GM21423 (cell line): ENCODE measurements around the gene RHBDF2.

Source experiments
- ATAC-seq: cut with Tn5 transposase; IDR thresholded peaks from one replicate; pipeline ENCODE4 v1.9.1; 2021; ENCODE audit warnings: mild to moderate bottlenecking, moderate library complexity; ENCODE audit not compliant: unreplicated experiment

The RHBDF2 gene

DNA sequence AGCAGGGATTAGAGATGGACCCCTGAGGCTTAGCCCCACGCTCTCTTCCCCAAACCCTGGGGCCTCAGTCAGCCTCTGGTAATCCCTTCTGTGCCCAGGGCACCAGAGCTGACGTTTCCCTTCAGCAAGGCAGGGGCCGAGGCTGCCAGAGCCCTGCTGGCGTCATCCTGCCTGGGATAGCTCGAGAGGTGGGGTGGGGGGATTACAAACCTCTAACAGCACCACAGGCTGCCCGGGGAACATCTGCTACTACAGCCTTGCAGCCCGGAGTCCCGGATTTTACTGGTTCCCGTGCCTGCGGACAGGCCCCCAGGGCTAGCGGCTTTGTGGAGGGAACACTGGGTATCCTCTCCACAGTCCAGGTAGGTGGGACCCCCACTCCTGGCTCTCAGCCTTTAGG lies 33.9 kb downstream of the RHBDF2 start, which contains the start of gene AANAT:
Gene AANAT (plus strand): TSS at position 238 of the 400 bp plus-strand sequence. CDS start 1,144 bp downstream, outside the sequence.
- no peak for ATAC-seq

DNA sequence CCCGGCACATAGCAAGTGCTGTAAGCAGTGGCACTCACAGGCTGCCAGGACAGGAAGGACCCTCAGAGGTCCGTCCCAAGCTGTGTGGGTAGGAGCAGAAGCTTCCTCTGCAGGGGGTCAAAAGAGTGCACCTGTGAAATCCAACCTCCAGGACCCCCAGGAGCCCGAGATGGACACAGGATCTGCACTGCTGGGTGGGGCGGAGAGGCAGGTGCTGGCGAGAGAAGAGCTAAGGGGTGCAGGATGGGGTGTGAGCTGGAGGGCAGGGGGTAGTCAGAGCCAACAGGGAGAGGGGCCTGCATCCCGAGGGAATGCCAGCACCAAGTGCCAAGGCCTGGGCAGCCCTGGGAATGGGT lies 34.5 kb downstream of the RHBDF2 start:
- ATAC-seq = no peak

DNA sequence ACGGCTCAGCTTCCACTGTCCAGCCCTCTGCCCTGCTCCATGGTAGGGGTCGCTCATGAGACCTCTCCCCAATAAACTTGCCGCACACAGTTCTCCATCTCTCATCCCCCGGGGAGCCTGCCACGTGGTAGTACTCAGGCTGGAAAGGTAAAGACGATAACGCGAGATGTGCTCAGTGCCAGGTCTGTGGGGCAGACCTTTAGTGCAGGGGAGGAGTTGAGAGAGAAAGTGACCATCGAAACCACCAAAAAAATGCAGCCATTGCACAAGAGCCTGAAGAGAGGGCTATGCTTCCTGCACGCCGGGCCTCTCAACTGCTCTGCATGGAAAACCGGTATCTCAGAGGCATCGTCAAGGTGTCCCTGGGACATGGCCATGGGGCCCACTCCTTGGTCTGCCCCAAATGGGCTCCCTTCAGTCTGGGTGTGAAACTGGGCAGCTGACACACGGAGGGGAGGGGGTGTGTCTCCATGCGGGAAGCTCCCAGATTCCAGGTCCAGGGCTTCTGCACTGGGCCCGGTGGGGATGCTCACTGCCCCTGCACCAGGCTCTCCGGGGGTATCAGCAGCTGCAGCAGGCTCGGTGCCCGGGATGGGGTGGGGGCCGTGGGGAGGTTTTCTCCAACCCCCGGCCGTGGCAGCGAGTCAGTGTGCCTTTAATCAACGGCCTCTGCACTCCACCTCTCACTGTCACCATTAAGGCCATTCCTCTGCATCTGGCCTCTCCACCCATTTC lies 38.5 kb downstream of the RHBDF2 start:
- ATAC-seq = no peak

DNA sequence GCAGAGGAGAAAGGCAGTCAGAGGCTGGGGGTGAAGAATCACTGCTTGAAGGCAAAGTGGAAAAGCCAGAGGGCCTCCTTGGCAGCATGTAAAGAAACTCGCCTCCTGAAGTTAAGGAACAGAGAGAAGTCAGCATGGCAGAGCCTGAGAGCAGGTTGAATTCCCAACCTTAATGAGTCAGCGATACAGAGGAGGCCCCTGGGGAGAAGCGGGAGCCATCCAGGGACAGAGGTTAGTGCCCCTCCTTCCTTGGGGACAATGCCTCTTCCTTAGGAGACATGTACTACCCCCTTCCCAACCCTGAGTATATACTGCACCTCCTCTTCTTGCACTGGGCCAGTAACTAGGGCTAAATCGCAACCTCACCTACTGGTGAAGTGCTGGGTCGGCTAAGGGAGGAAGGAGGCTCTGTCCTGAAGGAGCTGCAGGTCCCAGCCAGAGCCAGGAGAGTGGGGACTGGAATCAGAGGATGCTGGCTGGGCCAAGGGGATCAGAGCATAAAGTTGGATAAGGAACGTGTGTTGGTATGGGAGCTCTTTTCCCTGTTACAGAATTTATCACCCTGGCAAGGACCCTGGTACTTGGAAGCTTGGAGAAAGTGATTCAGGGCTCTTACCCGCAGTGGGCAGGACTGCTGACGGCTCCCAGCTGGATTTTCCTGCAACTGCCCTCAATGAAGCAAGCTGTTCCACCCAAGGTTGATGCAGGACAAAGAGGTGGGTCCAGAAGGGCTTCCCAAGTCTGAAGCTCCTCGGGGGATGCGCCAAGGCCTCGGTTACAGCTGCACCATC lies 39.3 kb downstream of the RHBDF2 start:
- no peak for ATAC-seq

DNA sequence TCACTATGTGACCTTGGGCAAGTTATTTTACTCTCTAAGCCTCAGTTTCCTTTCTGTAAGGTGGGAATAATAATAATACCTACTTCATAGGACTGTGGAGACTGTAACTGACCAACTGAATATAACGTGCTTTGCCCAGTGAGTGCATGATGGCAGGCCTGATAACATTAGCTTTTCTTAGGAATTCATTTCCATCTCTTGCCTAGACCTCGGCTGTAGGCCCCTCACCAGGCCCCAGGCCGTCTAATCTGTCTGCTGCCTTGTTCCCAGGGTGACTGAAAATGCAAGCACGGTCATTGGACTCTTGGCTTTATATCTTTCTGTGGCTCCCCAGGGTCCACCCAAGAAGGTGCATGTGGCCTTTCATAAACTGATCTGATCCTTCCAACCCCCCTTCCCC lies 41.5 kb downstream of the RHBDF2 start:
- ATAC-seq = no peak

DNA sequence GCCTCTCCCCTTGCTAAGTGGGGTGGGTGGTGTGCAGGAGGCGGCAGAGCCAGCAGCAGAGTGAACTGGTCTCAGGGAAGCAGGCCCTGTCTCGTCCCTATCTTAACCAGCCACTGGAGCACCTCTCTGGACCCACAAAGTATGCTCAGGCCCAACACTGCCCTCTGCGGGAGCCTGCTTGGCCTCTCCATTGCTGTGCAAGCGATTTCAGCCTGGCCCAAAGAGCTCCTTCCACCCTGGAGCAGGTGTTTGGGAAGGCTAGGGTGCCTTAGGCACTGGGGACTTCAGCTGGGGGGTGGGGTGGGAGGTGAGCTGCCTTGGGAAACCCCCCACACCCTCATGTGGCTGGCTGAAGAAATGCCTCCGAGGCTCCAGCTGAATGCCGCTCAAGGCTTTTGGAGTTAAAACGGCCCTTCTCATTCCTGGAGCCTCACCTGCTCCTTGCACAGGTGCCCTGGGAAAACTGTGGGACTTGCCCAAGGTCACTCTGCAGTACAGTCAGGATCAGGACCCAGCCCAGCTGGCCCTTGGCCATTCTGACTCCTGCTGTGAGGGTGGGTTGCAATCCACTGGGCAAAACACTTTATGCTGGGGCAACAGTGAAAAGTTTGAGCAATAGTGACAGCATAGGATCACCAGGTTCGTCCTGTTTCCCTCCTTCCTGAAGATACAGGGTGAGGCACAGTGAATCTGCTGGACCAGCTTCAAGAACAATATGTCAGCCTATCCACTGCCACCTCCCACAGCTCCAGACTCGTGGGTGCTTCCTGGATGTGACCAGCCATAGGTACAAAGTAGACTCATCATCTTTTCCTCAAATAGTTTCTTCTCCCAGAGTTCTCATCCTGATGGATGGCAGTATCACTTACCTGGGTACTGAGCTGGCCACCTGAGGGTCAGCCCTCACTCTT lies 42.4 kb downstream of the RHBDF2 start:
- ATAC-seq = no peak

DNA sequence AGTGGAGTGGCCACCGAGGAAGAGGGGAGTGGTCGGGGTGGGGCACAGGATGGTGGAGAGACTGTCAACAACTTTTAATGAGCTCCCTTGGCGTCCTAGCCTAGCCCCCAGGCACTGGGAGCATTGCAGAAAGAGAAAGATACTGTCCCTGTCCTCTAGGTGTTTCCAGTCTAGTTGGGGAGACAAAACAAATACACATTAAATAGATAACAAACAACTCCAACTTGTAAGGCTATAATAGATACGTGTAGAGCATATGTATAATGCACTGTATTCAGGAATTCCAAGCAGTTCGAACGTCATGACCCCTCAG lies 47.8 kb downstream of the RHBDF2 start:
- no peak for ATAC-seq

DNA sequence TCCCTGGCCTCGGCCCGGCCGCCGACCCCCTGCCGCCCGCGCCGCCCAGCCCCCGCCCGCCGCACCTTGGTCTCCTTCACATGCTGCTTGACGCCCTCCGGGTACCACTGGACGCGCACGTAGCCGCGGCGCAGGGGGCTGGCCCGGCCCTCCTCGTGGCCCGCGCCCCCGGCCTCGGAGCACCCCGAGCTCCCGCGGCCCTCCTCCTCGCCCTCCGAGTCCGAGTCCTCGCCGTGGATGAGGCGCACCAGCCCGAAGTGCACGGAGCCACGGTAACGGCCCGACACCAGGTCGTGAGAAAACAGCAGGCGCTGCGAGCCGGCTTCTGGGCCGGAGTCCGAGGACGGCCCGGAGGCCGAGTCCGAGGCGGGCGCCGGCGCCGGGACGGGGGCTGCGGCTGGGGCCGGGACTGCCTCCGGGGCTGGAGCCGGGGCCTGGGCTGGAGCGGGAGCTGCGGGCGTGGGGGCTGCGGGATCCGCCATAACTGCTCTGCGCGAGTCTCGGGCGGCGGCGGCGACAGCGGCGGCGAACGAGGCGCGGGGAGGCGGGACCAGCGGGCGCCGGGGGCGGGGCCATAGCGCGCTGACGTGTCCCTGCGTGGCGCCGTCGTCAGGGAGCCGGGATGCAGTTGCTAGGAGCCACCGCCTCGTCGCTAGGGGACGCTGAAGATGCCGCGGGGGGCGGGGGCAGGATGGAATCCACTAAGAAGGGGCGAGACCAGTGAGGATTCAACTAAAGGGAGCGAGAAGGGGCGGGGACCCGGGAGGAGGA lies 48.4 kb downstream of the RHBDF2 start, which contains the start of gene UBE2O:
Gene UBE2O (minus strand): TSS at position 493 of the 771 bp plus-strand sequence. CDS start 11 bp downstream, at position 482.
- peak; percentile 86 for ATAC-seq

DNA sequence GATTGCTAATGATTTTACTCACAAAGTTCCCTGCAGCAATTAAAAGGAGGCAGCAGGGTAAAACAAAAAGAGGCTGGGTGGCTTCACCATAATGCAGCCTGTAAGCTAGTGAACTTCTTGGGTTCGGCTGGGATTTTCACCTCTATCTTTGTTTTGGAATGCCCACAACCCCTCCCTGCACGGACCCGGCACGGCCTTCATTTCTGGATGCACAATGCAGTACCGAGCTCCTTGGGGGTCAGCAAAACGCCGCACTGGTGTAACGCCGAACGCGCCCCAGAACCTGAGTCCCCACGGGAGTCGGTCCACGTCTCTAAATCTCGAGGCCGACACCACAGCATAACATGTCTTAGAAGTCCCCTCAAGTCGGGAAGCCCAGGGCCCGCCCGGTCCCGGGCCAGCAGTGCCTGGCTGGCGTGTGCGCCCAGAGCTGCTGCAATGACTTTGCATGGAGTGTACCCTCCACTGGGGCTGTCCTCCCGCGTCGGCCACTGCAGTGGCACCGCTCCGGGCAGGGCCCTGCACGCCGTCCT lies 49.0 kb downstream of the RHBDF2 start:
- no peak for ATAC-seq

DNA sequence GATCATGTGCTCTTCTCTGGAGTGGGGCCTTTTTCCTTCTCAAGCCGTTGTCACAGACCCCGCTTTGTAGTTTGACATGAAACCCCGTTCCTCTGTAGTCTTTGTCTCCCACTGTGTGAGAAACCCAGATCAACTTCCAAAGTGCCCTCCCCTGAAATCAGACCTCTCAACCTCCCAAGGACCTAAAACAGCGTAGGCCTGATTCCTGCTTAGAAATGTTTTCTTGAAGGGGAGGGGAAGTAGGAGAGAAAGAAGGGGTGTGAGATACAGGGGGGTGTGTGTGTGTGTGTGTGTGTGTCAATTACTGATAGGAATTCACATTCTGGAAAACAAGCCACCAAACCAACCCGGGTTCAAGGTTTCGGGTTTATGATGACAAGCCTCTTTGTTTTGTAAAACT lies 49.7 kb downstream of the RHBDF2 start:
- ATAC-seq = no peak

DNA sequence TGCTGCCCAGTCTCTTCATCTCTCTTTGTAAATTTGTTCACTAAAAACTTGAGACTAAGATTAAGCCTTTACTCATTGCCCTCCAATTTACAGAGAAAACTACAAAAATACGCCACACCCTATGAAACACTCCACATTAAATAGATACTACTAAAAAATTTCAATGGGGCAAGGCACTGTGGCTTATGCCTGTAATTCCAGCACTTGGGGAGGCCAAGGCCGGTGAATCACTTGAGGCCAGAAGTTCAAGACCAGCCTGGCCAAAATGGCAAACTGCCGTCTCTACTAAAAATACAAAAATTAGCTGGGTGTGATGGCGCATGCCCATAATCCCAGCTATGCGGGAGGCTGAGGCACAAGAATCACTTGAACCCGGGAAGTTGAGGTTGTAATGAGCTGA lies 52.1 kb downstream of the RHBDF2 start:
- ATAC-seq = no peak

DNA sequence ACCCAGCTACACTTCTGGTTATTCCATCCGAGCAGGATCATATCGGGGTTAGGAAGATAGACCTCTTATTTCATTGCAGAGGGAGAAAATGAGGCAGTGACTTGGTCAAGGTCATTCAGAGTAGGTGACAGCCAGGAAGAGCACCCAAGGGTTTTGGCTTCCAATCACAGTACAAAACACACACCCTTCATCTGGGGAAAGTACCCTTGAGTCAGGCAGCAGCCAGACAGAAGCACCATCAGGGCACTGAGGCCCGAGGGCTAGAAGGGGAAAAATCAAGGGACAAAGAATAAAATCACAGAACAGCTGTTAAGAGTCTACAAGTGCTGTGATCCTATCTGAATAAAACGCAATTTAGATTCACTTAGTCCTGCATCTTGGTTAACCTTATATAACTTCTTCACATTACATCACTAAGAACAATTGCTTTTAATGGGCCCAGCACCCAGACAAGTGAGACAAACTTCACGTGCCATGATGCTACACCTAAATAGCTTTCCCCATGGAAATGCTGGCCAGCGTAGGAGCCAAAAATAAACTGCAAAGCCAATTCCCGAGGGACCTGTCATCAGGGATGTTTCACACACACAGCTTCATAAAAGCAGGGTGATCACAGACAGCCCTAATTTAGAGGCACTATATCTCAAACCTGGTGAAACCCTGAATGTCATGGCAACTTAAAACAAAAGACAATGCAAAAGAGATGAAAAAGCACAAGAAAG lies 53.1 kb downstream of the RHBDF2 start:
- ATAC-seq = no peak

DNA sequence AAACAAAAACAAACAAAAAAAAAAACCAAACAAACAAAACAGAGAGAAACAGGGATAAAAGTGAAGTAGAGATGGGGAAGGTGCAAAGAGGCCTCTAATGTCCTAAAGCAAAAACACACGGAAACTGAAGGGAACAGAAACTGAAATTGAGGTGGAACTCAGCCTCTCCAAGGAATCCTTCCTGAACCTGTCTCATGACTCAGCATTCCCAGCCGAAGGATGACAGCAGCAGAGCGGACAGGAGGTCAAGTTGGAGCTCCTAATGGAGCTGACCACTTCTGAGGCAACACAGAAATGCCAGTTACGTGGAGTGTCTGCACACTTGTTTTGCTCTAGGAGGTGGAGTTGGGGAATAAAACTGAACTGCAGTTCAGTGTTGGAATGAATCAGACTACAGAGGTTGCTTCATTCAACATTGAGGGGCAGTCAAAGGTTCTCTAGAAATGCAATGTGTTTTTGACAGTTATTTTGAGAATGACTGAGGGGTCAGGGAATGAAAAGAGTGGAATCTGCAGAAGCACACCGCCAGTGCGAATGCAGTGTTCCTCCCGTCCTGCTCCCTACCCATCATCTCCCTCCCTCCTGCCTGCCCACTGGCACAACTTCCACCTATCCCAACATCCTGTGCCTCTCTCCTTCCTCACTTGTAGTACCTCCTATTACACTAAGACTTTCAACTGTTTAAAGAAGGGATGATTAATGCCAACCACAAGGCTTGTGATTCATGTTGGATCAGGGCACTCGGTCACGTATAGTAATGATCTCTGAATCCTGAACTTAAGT lies 54.6 kb downstream of the RHBDF2 start:
- ATAC-seq = no peak

DNA sequence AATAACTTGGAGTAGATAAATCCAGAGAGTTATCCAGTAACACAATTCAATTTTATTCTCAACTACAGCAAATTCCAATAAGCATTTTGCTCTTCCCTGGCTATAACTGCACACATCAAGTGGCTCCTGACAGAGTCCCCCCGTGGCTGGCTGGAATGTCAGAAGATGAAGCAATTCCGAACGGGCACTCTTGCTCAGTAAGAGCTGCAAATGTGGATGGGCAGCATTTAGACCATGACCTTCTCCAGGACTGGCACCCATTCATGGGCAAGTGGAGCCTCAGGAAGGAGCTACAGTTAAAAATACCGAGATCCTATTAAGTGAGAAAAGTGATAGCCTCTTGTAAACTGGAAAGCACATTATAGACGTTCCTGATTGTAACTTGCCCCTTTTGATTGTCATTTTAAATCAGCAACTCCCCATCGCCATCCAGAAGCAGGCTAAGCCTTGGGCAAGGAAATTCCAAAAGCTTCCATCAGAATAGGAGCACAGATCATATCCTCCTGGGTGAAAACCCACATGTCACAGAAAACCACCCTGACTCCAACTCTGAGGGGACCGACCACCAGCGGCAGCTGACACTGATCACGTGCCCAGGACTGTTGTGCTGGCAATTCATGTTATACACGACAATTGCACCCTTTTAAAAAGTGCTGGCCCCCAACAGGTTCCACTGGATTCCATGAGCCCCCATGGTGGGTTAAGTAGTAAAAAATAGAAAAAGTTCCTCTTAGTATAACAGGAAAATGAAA lies 55.4 kb downstream of the RHBDF2 start:
- no peak for ATAC-seq

DNA sequence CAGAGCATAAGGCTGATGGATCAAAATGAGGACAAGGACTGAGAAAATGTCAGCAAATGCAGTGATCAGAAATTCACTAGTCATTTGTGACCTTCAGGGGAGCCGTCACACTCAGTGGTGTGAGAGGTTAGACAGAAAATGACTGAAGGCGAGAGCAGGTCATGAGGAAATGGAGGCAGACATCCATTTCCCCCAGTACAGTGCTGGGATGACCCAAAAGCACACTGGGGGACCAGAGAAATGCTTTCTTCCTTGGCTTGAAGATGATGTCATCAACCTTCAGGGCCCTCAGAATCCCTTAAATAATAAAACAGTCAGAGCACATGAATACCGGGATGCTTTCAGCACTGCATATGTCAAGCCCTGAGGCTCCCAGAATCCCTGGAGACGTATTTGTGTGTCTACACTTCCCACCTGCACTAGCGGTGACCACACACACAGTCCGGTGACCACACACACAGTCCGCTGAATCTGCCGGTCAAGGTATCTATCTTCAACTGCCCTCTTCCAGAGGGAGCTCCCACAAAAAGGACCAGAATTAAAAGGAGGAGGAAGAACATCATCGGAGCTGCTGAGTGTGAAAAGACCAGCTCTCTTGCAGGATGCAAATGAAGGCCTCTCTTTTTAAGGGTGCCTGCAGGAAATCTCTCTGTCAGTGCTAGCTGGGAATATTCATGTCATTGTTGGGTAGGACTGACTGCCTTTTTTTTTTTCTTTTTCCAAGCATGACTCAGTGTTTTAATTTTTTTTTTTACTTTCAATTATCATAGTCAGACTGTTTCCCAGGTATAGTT lies 56.5 kb downstream of the RHBDF2 start:
- no peak for ATAC-seq

DNA sequence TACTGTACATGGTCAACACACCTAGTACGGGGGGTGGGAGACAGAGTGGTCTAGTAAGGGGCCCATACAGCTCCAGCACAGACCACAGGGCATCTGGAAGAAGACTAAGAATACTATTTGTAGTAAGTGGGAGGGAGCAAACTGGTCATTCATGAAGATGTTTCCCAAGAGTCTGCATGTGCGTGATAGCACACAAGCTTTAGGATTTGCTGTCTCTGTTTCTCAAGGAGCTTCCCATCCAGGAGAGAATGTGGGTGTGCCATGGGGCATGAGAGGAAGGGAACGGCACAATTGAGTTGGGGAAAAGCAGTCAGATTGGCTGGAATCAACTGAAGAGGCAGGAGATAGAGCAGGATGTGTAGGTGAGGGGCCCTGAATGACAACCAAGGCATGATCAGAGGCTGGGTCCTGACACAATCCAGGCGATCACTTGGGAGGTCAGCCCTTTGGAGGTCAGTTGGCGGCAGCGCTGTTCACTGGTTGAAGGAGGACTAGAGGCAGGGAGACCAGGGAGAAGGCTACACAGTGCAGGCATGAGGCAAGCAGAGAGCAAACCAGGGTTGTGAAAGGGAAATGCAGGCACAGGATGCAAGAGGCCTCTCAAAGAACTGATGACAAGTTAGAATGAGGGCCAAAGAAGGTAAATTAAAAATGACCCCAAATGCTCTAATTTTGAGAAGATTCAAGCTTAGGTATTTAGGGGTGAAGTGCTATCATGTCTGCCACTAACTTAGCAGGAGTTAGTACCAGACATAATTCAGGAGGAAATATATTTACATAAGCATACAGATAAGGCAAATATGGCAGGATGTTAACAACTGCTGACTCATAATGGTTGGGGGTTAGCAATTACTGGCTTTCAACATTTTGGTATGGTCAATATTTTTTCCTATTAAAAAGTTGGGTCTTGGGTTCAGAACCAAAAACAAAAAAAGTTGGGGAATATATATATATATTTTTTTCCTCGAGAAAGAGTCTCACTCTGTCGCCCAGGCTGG lies 58.6 kb downstream of the RHBDF2 start:
- ATAC-seq = no peak
